ENCODE results near the gene GCNT4. TPM values are rescaled to one million over a fixed set of nuclear protein-coding genes. Genes with fewer than 3 reads are reported as not detected.

GCNT4 gene
- total and polyA plus RNA-seq, 12 donors, result 0.09 to 0.58 (median 0.31) TPM

DNA sequence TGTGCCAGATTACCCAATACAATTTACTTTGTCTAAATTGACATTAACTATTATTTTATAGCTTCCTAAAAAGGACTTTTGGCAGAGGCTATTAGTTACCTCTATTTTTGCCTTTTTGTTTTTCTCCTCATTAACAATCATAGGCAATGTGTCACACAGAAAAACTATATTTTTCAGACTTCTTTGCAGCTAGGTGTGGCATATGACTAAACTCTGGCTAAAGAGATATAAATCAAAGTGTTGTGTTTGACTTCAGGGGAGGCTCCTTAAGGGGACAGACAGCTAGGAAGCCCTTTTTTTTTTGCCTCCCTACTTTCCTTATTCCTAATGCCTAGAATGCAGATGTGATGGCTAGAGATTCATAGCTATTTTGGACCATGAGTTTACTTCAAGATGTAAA is 19.7 kb upstream of the GCNT4 start:
- intact Hi-C loops (cut with DNase I), result no loop called here
- Histone ChIP-seq H3K4me1 (no peaks in the 10 kb centered on the region), H3K27me3 (peaks cover 0 to 6% (median 0%) of the 10 kb centered on the region in 7 donors), H3K9me3 (no peaks in the 10 kb centered on the region), H3K27ac (no peak overlapping the region), H3K4me3 (no peak overlapping the region), H3K36me3 (no peaks in the 10 kb centered on the region)
- TF ChIP-seq, protein P1, sequence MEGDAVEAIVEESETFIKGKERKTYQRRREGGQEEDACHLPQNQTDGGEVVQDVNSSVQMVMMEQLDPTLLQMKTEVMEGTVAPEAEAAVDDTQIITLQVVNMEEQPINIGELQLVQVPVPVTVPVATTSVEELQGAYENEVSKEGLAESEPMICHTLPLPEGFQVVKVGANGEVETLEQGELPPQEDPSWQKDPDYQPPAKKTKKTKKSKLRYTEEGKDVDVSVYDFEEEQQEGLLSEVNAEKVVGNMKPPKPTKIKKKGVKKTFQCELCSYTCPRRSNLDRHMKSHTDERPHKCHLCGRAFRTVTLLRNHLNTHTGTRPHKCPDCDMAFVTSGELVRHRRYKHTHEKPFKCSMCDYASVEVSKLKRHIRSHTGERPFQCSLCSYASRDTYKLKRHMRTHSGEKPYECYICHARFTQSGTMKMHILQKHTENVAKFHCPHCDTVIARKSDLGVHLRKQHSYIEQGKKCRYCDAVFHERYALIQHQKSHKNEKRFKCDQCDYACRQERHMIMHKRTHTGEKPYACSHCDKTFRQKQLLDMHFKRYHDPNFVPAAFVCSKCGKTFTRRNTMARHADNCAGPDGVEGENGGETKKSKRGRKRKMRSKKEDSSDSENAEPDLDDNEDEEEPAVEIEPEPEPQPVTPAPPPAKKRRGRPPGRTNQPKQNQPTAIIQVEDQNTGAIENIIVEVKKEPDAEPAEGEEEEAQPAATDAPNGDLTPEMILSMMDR (IDR thresholded peaks at IDR 0.05), result no peak
- DNase-seq (no peak), ATAC-seq (no peak)

GRCh38 chr5:75071100-75071499 is 18.7 kb upstream of the GCNT4 start:
- DNase-seq (no peak), ATAC-seq (no peak)
- H3K4me3 ChIP-seq, result no peak overlapping the region
- TF ChIP-seq, protein P1 (IDR thresholded peaks at IDR 0.05), result no peak
- no peaks in the 10 kb centered on the region for H3K36me3 ChIP-seq
- no peaks in the 10 kb centered on the region for H3K4me1 ChIP-seq
- peaks cover 0 to 6% (median 0%) of the 10 kb centered on the region in 7 donors for H3K27me3 ChIP-seq
- intact Hi-C loops (cut with DNase I), result no loop called here
- H3K9me3 ChIP-seq, result no peaks in the 10 kb centered on the region
- no peak overlapping the region for H3K27ac ChIP-seq

GRCh38 chr5:75067434-75067833 is 15.1 kb upstream of the GCNT4 start:
- ATAC-seq (no peak), DNase-seq (no peak)
- H3K27ac ChIP-seq, result no peak overlapping the region
- H3K27me3 ChIP-seq, result peaks cover 0 to 6% (median 0%) of the 10 kb centered on the region in 7 donors
- TF ChIP-seq, protein P1 (IDR thresholded peaks at IDR 0.05), result no peak
- H3K4me3 ChIP-seq, result no peak overlapping the region
- no peaks in the 10 kb centered on the region for H3K4me1 ChIP-seq
- H3K36me3 ChIP-seq, result no peaks in the 10 kb centered on the region
- no peaks in the 10 kb centered on the region for H3K9me3 ChIP-seq
- intact Hi-C loops (cut with DNase I), result no loop called here
- WGBS, 2 donors, result 95 to 97% methylated on average over 3 of the region's 3 CpGs

DNA sequence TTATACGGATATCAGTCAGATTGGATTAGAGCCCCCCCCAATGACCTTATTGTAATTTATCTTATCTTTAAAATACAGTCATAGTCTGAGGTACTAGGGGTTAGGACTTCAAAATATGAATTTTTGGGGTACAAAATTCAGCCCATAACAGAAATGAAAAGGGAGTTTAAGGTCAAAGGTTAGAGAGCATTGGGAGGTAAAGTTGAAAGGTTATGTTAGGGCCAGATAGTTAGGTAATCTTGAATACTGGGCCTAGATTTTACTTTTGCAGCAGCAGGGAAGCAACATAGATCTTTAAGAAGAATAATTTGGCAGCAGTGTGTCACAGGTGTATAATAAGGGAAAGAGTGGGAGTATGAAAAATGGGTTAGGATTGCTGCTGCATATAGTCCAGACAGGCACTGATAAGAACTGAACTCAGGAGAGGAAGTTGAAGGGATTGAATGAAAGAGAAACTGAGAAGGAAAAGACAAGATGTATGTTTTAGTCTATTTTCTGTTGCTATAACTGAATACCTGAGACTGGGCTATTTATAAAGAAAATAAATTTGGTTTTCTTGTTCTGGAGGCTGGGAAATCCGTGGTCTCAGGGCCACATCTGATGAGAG is 10.7 kb upstream of the GCNT4 start:
- H3K4me3 ChIP-seq, result no peak overlapping the region
- TF ChIP-seq, protein P1 (IDR thresholded peaks at IDR 0.05), result no peak
- DNase-seq (no peak), ATAC-seq (no peak)
- 80 to 93% methylated on average over 2 of the region's 2 CpGs for WGBS, 2 donors
- no peaks in the 10 kb centered on the region for H3K36me3 ChIP-seq
- no peak overlapping the region for H3K27ac ChIP-seq
- peaks cover 0 to 5% (median 0%) of the 10 kb centered on the region in 7 donors for H3K27me3 ChIP-seq
- no peaks in the 10 kb centered on the region for H3K9me3 ChIP-seq
- intact Hi-C loops (cut with DNase I), result no loop called here
- no peaks in the 10 kb centered on the region for H3K4me1 ChIP-seq
